Head of caudate nucleus (tissue), 42 donors: Measurements from ENCODE around the gene ZMIZ1.
A peak's percentile ranks its signal among the peaks of the same experiment; 100 is the strongest.

Experiments
- DNase-seq, 42 donors: peaks; one replicate each; pipeline versions ENCODE4 v3.0.0 to v3.0.0-alpha.2; 2020 to 2021; ENCODE audit warnings: mixed read lengths in 7 of 42
- intact Hi-C: fragments of 100-400 bp; cut with DNase I; formaldehyde crosslinking; loops from one replicate; pipeline ENCODE4 v1.15.0; 2022

Gene ZMIZ1

GRCh38 chr10:79068562-79069324 is at the start of gene ZMIZ1:
TSS of gene ZMIZ1 (plus strand) at chr10:79068966. CDS start at chr10:79201633, 132,667 bp downstream.
- DNase-seq: peak; percentile 80 to 96 (median 88)
- intact Hi-C loops: loop anchor here (10.0 kb wide), 2 partner anchors 204 to 294 kb away; no protein-coding TSS in a partner anchor

GRCh38 chr10:79019441-79020014 is 49.2 kb upstream of the ZMIZ1 start:
- intact Hi-C loops: no loop called here

GRCh38 chr10:79020015-79020491 is 48.7 kb upstream of the ZMIZ1 start:
- peak in 1 of 42 donors; percentile 14 for DNase-seq
- intact Hi-C loops: no loop called here

More at GRCh38 chr10:79019441-79020014, 49.2 kb upstream of the ZMIZ1 start:
- peak in 3 of 42 donors; percentile 16 to 50 (median 27) for DNase-seq

- intact Hi-C loops: no loop called here
- peak in 2 of 42 donors; percentile 1 to 12 for DNase-seq
Observed at GRCh38 chr10:79020605-79021004, 48.2 kb upstream of the ZMIZ1 start.

- intact Hi-C loops: no loop called here
- DNase-seq: peak in 2 of 42 donors; percentile 6 to 8
Observed at GRCh38 chr10:79021331-79021907, 47.3 kb upstream of the ZMIZ1 start.

GRCh38 chr10:79021948-79022499 is 46.7 kb upstream of the ZMIZ1 start:
- intact Hi-C loops: no loop called here
- DNase-seq: peak in 2 of 42 donors; percentile 2 to 14

- intact Hi-C loops: no loop called here
- peak in 17 of 42 donors; percentile 13 to 65 (median 33) for DNase-seq
Observed at GRCh38 chr10:79022565-79023230, 46.1 kb upstream of the ZMIZ1 start.

GRCh38 chr10:79023240-79024162 is 45.3 kb upstream of the ZMIZ1 start:
- intact Hi-C loops: no loop called here
- DNase-seq: peak in 3 of 42 donors; percentile 15 to 32 (median 23)

- intact Hi-C loops: no loop called here
- peak in 3 of 42 donors; percentile 6 to 19 (median 16) for DNase-seq
Observed at GRCh38 chr10:79024296-79024695, 44.5 kb upstream of the ZMIZ1 start.

- intact Hi-C loops: no loop called here
- peak in 2 of 42 donors; percentile 19 to 27 for DNase-seq
Observed at GRCh38 chr10:79024720-79025198, 44.0 kb upstream of the ZMIZ1 start.

- peak in 40 of 42 donors; percentile 34 to 75 (median 51) for DNase-seq
- intact Hi-C loops: no loop called here
Observed at GRCh38 chr10:79025199-79025832, 43.5 kb upstream of the ZMIZ1 start.

- DNase-seq: peak in 3 of 42 donors; percentile 12 to 24 (median 13)
- intact Hi-C loops: no loop called here
Observed at GRCh38 chr10:79026341-79026761, 42.4 kb upstream of the ZMIZ1 start.

- DNase-seq: peak in 2 of 42 donors; percentile 7 to 27
- intact Hi-C loops: no loop called here
Observed at GRCh38 chr10:79026806-79027146, 42.0 kb upstream of the ZMIZ1 start.

- intact Hi-C loops: no loop called here
- peak in 4 of 42 donors; percentile 32 to 56 (median 41) for DNase-seq
Observed at GRCh38 chr10:79027147-79028055, 41.4 kb upstream of the ZMIZ1 start.

- peak in 2 of 42 donors; percentile 0 to 13 for DNase-seq
- intact Hi-C loops: no loop called here
Observed at GRCh38 chr10:79028056-79028430, 40.7 kb upstream of the ZMIZ1 start.

GRCh38 chr10:79028451-79029010 is 40.2 kb upstream of the ZMIZ1 start:
- intact Hi-C loops: no loop called here
- peak in 3 of 42 donors; percentile 4 to 18 (median 14) for DNase-seq
